K562 (cell line): ENCODE measurements around the gene DLX2. TPM values are rescaled to one million over a fixed set of nuclear protein-coding genes. Genes with fewer than 3 reads are reported as not detected.

Source experiments
- ATF1 ChIP-seq, 2 experiments: fragments of 450-650 bp in 1 of 2; IDR thresholded peaks; 2 replicates each; pipeline ENCODE4 v1.6.1; 2016; ENCODE audit warnings: missing compliant biosample characterization in 1 of 2, missing genetic modification characterization in 1 of 2
- HIVEP1 ChIP-seq: fragments of 250-450 bp; sonication (Bioruptor Pico); IDR thresholded peaks from 2 replicates; pipeline ENCODE4 v1.4.0; 2020; ENCODE audit warnings: mild to moderate bottlenecking
- HMG20A ChIP-seq: fragments of 450-650 bp; formaldehyde crosslinking; conservative IDR thresholded peaks from 2 replicates; pipeline ENCODE4 v1.4.0; 2020; ENCODE audit warnings: mild to moderate bottlenecking, mixed read lengths
- MTA2 ChIP-seq: fragments of 450-650 bp; IDR thresholded peaks from 2 replicates; pipeline ENCODE4 v1.6.1; 2016; ENCODE audit warnings: low read depth
- NCOR1 ChIP-seq: fragments of 450-650 bp; IDR thresholded peaks from 2 replicates; pipeline ENCODE4 v1.6.1; 2016; ENCODE audit warnings: mild to moderate bottlenecking, moderate library complexity
- SMARCA4 ChIP-seq: fragments of 450-650 bp; IDR thresholded peaks from 2 replicates; pipeline ENCODE4 v1.6.1; 2016
- SMARCE1 ChIP-seq: fragments of 450-650 bp; IDR thresholded peaks from 2 replicates; pipeline ENCODE4 v1.7.1; 2016; ENCODE audit warnings: mild to moderate bottlenecking
- ZNF407 ChIP-seq: fragments of 450-650 bp; IDR thresholded peaks from 2 replicates; pipeline ENCODE4 v1.6.1; 2016; ENCODE audit warnings: low read depth
- polyA plus RNA-seq, 8 experiments: library from polyadenylated mRNA; depleted of rRNA in 4 of 8; stranded (reverse) in 5 of 8; unstranded in 3 of 8; fragments of >200 nt; fragmentation: Nextera tagmentation in 2 of 8; fragmentation: Illumina TruSeq in 1 of 8; extraction: Ambion mirVana in 2 of 8; extraction: Trizol in 1 of 8; gene quantifications; 2 replicates each; pipeline versions ENCODE4 v1.2.1 to v1.2.3, GENCODE V29; 2011 to 2014; ENCODE audit warnings: inconsistent platforms in 1 of 8, missing spikeins in 1 of 8
- total RNA-seq, 7 experiments: library from RNA; depleted of rRNA in 6 of 7; stranded (reverse); fragments of >200 nt in 6 of 7; fragmentation: Illumina TruSeq in 2 of 7; extraction: Trizol in 2 of 7; gene quantifications; 2 replicates each; pipeline versions ENCODE4 v1.2.1 to v1.2.3, GENCODE V29; 2011 to 2021; ENCODE audit warnings: low replicate concordance in 1 of 7
- TF ChIP-seq, protein P1 (sequence below): sonication (generic); formaldehyde crosslinking; IDR thresholded peaks from 2 replicates; pipeline ENCODE4 v1.8.0; 2022; ENCODE audit warnings: mild to moderate bottlenecking, missing genetic modification reagents
- TF ChIP-seq, protein P2 (sequence below): sonication (generic); formaldehyde crosslinking; IDR thresholded peaks from 2 replicates; pipeline ENCODE4 v1.8.1; 2023; ENCODE audit warnings: mild to moderate bottlenecking, missing genetic modification reagents
- TF ChIP-seq, protein P3 (sequence below), 2 experiments: fragments of 450-650 bp in 1 of 2; IDR thresholded peaks; 2 replicates each; pipeline ENCODE4 v1.6.1; 2011 to 2017; ENCODE audit warnings: low read depth in 2 of 2, antibody characterized with exemption in 1 of 2, borderline replicate concordance in 1 of 2, low read length in 1 of 2, mild to moderate bottlenecking in 1 of 2, mixed read lengths in 1 of 2; ENCODE audit not compliant: control insufficient read depth in 1 of 2
- TF ChIP-seq, protein P4 (sequence below): fragments of 250-450 bp; sonication (Bioruptor Pico); IDR thresholded peaks from 2 replicates; pipeline ENCODE4 v1.8.0; 2021; ENCODE audit warnings: moderate library complexity, mild to moderate bottlenecking, inconsistent platforms

DLX2 gene
- total and polyA plus RNA-seq, 9 of the 15 experiments (the other 6 are each of a cell fraction or from before 2014, with no cell fraction given): 0.14 to 4.3 (median 0.86) TPM

- TF ChIP-seq, protein P1, sequence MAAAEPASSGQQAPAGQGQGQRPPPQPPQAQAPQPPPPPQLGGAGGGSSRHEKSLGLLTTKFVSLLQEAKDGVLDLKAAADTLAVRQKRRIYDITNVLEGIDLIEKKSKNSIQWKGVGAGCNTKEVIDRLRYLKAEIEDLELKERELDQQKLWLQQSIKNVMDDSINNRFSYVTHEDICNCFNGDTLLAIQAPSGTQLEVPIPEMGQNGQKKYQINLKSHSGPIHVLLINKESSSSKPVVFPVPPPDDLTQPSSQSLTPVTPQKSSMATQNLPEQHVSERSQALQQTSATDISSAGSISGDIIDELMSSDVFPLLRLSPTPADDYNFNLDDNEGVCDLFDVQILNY: peak; percentile 80; the same call in 1 of the 2 replicates
- TF ChIP-seq, protein P2, sequence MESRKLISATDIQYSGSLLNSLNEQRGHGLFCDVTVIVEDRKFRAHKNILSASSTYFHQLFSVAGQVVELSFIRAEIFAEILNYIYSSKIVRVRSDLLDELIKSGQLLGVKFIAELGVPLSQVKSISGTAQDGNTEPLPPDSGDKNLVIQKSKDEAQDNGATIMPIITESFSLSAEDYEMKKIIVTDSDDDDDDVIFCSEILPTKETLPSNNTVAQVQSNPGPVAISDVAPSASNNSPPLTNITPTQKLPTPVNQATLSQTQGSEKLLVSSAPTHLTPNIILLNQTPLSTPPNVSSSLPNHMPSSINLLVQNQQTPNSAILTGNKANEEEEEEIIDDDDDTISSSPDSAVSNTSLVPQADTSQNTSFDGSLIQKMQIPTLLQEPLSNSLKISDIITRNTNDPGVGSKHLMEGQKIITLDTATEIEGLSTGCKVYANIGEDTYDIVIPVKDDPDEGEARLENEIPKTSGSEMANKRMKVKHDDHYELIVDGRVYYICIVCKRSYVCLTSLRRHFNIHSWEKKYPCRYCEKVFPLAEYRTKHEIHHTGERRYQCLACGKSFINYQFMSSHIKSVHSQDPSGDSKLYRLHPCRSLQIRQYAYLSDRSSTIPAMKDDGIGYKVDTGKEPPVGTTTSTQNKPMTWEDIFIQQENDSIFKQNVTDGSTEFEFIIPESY: peak; percentile 86; the same call in 1 of the 2 replicates
- TF ChIP-seq, protein P3, sequence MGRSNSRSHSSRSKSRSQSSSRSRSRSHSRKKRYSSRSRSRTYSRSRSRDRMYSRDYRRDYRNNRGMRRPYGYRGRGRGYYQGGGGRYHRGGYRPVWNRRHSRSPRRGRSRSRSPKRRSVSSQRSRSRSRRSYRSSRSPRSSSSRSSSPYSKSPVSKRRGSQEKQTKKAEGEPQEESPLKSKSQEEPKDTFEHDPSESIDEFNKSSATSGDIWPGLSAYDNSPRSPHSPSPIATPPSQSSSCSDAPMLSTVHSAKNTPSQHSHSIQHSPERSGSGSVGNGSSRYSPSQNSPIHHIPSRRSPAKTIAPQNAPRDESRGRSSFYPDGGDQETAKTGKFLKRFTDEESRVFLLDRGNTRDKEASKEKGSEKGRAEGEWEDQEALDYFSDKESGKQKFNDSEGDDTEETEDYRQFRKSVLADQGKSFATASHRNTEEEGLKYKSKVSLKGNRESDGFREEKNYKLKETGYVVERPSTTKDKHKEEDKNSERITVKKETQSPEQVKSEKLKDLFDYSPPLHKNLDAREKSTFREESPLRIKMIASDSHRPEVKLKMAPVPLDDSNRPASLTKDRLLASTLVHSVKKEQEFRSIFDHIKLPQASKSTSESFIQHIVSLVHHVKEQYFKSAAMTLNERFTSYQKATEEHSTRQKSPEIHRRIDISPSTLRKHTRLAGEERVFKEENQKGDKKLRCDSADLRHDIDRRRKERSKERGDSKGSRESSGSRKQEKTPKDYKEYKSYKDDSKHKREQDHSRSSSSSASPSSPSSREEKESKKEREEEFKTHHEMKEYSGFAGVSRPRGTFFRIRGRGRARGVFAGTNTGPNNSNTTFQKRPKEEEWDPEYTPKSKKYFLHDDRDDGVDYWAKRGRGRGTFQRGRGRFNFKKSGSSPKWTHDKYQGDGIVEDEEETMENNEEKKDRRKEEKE (IDR thresholded peaks at IDR 0.05; ENCODE audit: borderline replicate concordance in 1 of 2, control insufficient read depth in 1 of 2, low read depth in 2 of 2, low read length in 1 of 2): no peak; a peak in 1 of 4 replicates
- TF ChIP-seq, protein P4, sequence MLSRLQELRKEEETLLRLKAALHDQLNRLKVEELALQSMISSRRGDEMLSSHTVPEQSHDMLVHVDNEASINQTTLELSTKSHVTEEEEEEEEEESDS (CRISPR knock-in tag): no peak
- peak; percentile 67 for TF ChIP-seq SMARCA4
- no peak for TF ChIP-seq MTA2
- TF ChIP-seq SMARCE1: peak; percentile 83; the same call in 1 of the 2 replicates
- no peak for TF ChIP-seq HIVEP1 (CRISPR knock-in tag)
- TF ChIP-seq HMG20A (CRISPR knock-in tag): no peak
- TF ChIP-seq ATF1 (CRISPR knock-in tag; IDR thresholded peaks at IDR 0.05): no peak
- peak; percentile 61 for TF ChIP-seq ATF1 (tag; IDR thresholded peaks at IDR 0.05)
- TF ChIP-seq NCOR1: peak; percentile 43
- peak; percentile 51; the same call in 1 of the 2 replicates for TF ChIP-seq ZNF407
These were observed 3.8 kb downstream of the DLX2 start (continued) for GRCh38 chr2:172098650-172099471.
